Measurements from ENCODE around the gene F7.
"Not testable (repeated sequence)": the region's sequence is repeated elsewhere in the genome, so short reads cannot be mapped to it uniquely, and the experiment has no call there.

F7 gene

GRCh38 chr13:113102727-113103126 lies 2.9 kb upstream of the F7 start:
- no peak overlapping the region for H3K4me3 ChIP-seq (replicated peaks in 1 of 2; ENCODE audit: low read depth in 2 of 2, low read length in 2 of 2)
- TF ChIP-seq CTCF (IDR thresholded peaks at IDR 0.05; ENCODE audit: low read depth, low read length): no peak
- DNase-seq (ENCODE audit: low read depth in 2 of 2): no peak

GRCh38 chr13:113103646-113104045 lies 1.9 kb upstream of the F7 start:
- DNase-seq (ENCODE audit: low read depth in 2 of 2): no peak
- no peak overlapping the region for H3K4me3 ChIP-seq (replicated peaks in 1 of 2; ENCODE audit: low read depth in 2 of 2, low read length in 2 of 2)
- no peak for TF ChIP-seq CTCF (IDR thresholded peaks at IDR 0.05; ENCODE audit: low read depth, low read length)

- no peak for DNase-seq (ENCODE audit: low read depth in 2 of 2)
- no peak for TF ChIP-seq CTCF (IDR thresholded peaks at IDR 0.05; ENCODE audit: low read depth, low read length)
- no peak overlapping the region for H3K4me3 ChIP-seq (replicated peaks in 1 of 2; ENCODE audit: low read depth in 2 of 2, low read length in 2 of 2)
Observed at GRCh38 chr13:113105921-113106452, 396 bp downstream of the F7 start.

- no peak for DNase-seq (ENCODE audit: low read depth in 2 of 2)
- no peak for TF ChIP-seq CTCF (IDR thresholded peaks at IDR 0.05; ENCODE audit: low read depth, low read length)
- no peak overlapping the region for H3K4me3 ChIP-seq (replicated peaks in 1 of 2; ENCODE audit: low read depth in 2 of 2, low read length in 2 of 2)
Observed at GRCh38 chr13:113106711-113107351, 1.2 kb downstream of the F7 start.

- H3K4me3 ChIP-seq (replicated peaks in 1 of 2; ENCODE audit: low read depth in 2 of 2, low read length in 2 of 2); DNase-seq (ENCODE audit: low read depth in 2 of 2): not testable (repeated sequence)
Observed at GRCh38 chr13:113108521-113108920, 2.9 kb downstream of the F7 start.

GRCh38 chr13:113109151-113110047 lies 3.8 kb downstream of the F7 start:
- TF ChIP-seq CTCF (IDR thresholded peaks at IDR 0.05; ENCODE audit: low read depth, low read length): no peak
- no peak overlapping the region for H3K4me3 ChIP-seq (replicated peaks in 1 of 2; ENCODE audit: low read depth in 2 of 2, low read length in 2 of 2)
- DNase-seq (ENCODE audit: low read depth in 2 of 2): no peak
